ENCODE results near the gene SCO1.

The SCO1 gene

GRCh38 chr17:10652984-10653659 lies 44.2 kb downstream of the SCO1 start:
- DNase-seq (ENCODE audit: low spot score): no peak

GRCh38 chr17:10651927-10652326 lies 45.4 kb downstream of the SCO1 start:
- DNase-seq (ENCODE audit: low spot score): no peak

- DNase-seq (ENCODE audit: low spot score): no peak
Observed at GRCh38 chr17:10649602-10650001, 47.7 kb downstream of the SCO1 start.

GRCh38 chr17:10648956-10649355 lies 48.4 kb downstream of the SCO1 start:
- peak; percentile 20 for DNase-seq (ENCODE audit: low spot score)

GRCh38 chr17:10648381-10648780 lies 49.0 kb downstream of the SCO1 start:
- DNase-seq (ENCODE audit: low spot score): no peak

GRCh38 chr17:10646392-10646990 lies 50.8 kb downstream of the SCO1 start:
- peak; percentile 59 for DNase-seq (ENCODE audit: low spot score)

- DNase-seq (ENCODE audit: low spot score): no peak
Observed at GRCh38 chr17:10640475-10640874, 56.9 kb downstream of the SCO1 start.

- DNase-seq (ENCODE audit: low spot score): no peak
Observed at GRCh38 chr17:10638151-10638550, 59.2 kb downstream of the SCO1 start.

- DNase-seq (ENCODE audit: low spot score): no peak
Observed at GRCh38 chr17:10635290-10635689, 62.0 kb downstream of the SCO1 start.

- DNase-seq (ENCODE audit: low spot score): no peak
Observed at GRCh38 chr17:10633738-10634379, 63.5 kb downstream of the SCO1 start.

GRCh38 chr17:10631701-10632100 lies 65.6 kb downstream of the SCO1 start:
- no peak for DNase-seq (ENCODE audit: low spot score)

GRCh38 chr17:10631048-10631700 lies 66.2 kb downstream of the SCO1 start:
- DNase-seq (ENCODE audit: low spot score): peak; percentile 62

GRCh38 chr17:10629706-10630105 lies 67.6 kb downstream of the SCO1 start:
- DNase-seq (ENCODE audit: low spot score): no peak

GRCh38 chr17:10628756-10629155 lies 68.6 kb downstream of the SCO1 start:
- DNase-seq (ENCODE audit: low spot score): no peak

GRCh38 chr17:10626390-10626789 lies 70.9 kb downstream of the SCO1 start:
- no peak for DNase-seq (ENCODE audit: low spot score)

- DNase-seq (ENCODE audit: low spot score): no peak
Observed at GRCh38 chr17:10624969-10625368, 72.4 kb downstream of the SCO1 start.

GRCh38 chr17:10623737-10624338 lies 73.5 kb downstream of the SCO1 start:
- DNase-seq (ENCODE audit: low spot score): no peak

- no peak for DNase-seq (ENCODE audit: low spot score)
Observed at GRCh38 chr17:10622617-10623485, 74.5 kb downstream of the SCO1 start.
